Breast epithelium (tissue), 4 donors: Measurements from ENCODE around the gene PIK3CA. TPM values are rescaled to one million over a fixed set of nuclear protein-coding genes. Genes with fewer than 3 reads are reported as not detected.
"Not testable (repeated sequence)": the region's sequence is repeated elsewhere in the genome, so short reads cannot be mapped to it uniquely, and the experiment has no call there.

ENCODE experiments used
- DNase-seq, 2 donors: peaks; one replicate each; pipeline ENCODE4 v3.0.0-alpha.2; 2019; ENCODE audit warnings: low spot score in 2 of 2
- H3K27ac ChIP-seq, 2 donors: fragments of 200-600 bp; sonication (generic) in 1 of 2; one replicate each; pipeline ENCODE4 v1.5.1; 2016 to 2019; ENCODE audit warnings: mild to moderate bottlenecking in 1 of 2
- H3K27me3 ChIP-seq, 2 donors: fragments of 200-600 bp; sonication (generic) in 1 of 2; one replicate each; pipeline versions ENCODE4 v1.5.1 to v1.6.0; 2017 to 2019; ENCODE audit warnings: control low read depth in 1 of 2, mild to moderate bottlenecking in 1 of 2
- H3K36me3 ChIP-seq: fragments of 200-600 bp; one replicate; pipeline ENCODE4 v1.5.1; 2019
- H3K4me1 ChIP-seq, 2 donors: fragments of 200-600 bp; sonication (generic); one replicate each; pipeline ENCODE4 v1.5.1; 2016 to 2019; ENCODE audit warnings: control low read depth in 1 of 2
- H3K4me3 ChIP-seq, 3 donors: fragments of 200-600 bp; sonication (generic); 1 replicate in 2 of 3; 2 replicates in 1 of 3; pipeline ENCODE4 v1.5.1; 2016 to 2019; ENCODE audit warnings: mild to moderate bottlenecking in 3 of 3, moderate library complexity in 2 of 3
- H3K9me3 ChIP-seq, 2 donors: fragments of 200-600 bp; sonication (generic) in 1 of 2; one replicate each; pipeline ENCODE4 v1.5.1; 2016 to 2019; ENCODE audit warnings: control low read depth in 1 of 2
- POLR2A ChIP-seq: fragments of 450-650 bp; IDR thresholded peaks from one replicate; pipeline ENCODE4 v1.6.1; 2016; ENCODE audit warnings: antibody characterized with exemption, mild to moderate bottlenecking, moderate library complexity
- POLR2AphosphoS5 ChIP-seq, 3 donors: sonication (generic); formaldehyde crosslinking; IDR thresholded peaks; one replicate each; pipeline ENCODE4 v1.6.1; 2017; ENCODE audit warnings: antibody characterized with exemption in 3 of 3
- intact Hi-C: fragments of 100-400 bp; cut with DNase I; formaldehyde crosslinking; loops from one replicate; pipeline ENCODE4 v1.15.1; 2023; ENCODE audit warnings: low total_unique reads
- total RNA-seq, 3 donors: library from RNA; depleted of rRNA; stranded (reverse); fragments of >200 nt; gene quantifications; one replicate each; pipeline ENCODE4 v1.1.0, GENCODE V29; 2016
- TF ChIP-seq, protein P1 (sequence below), 3 donors: fragments of 450-650 bp; IDR thresholded peaks; one replicate each; pipeline ENCODE4 v1.5.1; 2016 to 2017; ENCODE audit warnings: antibody characterized with exemption in 3 of 3, mild to moderate bottlenecking in 3 of 3, moderate library complexity in 3 of 3

The PIK3CA gene
- total RNA-seq, 3 donors from 2014 or later, result 34.1 to 43.0 (median 38.4) TPM

DNA sequence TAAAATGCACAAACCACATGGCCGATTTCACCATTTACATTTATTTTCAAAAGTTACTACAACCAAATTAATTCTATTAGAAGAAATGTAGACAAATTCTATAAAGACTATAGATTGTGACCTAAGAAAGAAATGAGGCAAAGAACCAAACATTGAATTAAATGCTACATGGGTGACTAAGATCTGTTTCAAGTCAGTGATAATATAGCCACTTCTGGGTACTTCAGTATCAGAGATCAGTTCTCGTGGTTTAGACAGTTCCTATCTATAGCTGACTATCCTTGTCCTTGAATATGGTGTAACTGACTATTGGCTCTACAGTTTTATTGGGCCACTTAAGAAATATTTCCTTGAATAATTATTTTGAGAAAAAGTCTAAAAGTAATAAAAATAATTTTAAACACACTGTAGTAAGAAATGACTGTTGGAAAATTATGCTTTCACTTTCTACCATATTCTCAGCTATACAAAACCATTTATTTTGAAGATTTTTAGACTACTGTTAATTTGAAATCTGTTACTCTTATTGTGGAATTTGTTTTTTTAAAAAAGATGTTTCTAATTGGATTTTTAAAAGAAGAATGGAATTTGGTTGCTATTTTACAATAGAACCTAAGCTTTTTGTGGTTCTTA lies 88.6 kb downstream of the PIK3CA start:
- intact Hi-C loops, result no loop called here
- Histone ChIP-seq H3K36me3 (no peaks in the 10 kb centered on the region), H3K4me1 (no peaks in the 10 kb centered on the region), H3K27me3 (no peaks in the 10 kb centered on the region), H3K9me3 (no peaks in the 10 kb centered on the region), H3K27ac (no peak overlapping the region), H3K4me3 (no peak overlapping the region)
- no peak for DNase-seq
- TF ChIP-seq POLR2A (no peak), POLR2AphosphoS5 (IDR thresholded peaks at IDR 0.05) (no peak)
- TF ChIP-seq, protein P1, sequence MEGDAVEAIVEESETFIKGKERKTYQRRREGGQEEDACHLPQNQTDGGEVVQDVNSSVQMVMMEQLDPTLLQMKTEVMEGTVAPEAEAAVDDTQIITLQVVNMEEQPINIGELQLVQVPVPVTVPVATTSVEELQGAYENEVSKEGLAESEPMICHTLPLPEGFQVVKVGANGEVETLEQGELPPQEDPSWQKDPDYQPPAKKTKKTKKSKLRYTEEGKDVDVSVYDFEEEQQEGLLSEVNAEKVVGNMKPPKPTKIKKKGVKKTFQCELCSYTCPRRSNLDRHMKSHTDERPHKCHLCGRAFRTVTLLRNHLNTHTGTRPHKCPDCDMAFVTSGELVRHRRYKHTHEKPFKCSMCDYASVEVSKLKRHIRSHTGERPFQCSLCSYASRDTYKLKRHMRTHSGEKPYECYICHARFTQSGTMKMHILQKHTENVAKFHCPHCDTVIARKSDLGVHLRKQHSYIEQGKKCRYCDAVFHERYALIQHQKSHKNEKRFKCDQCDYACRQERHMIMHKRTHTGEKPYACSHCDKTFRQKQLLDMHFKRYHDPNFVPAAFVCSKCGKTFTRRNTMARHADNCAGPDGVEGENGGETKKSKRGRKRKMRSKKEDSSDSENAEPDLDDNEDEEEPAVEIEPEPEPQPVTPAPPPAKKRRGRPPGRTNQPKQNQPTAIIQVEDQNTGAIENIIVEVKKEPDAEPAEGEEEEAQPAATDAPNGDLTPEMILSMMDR (IDR thresholded peaks at IDR 0.05), result no peak

DNA sequence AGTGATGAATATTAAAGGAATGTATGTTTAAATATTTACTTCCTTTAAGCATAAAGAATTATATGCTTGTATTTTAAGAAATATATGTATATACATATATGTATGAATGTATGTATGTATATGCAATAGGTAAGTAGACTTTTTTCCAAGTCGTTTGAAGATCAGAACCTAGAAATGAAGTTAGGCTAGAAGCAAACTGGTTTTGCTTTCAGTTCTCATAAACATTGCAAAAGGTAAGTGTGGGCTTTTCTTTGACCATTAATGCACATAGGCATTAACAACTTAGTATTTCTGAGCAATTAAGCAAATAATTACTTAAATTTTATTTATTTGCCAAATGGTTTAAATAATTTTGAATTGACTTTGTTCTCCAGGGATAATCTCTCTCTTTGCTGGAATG lies 92.1 kb downstream of the PIK3CA start:
- H3K9me3 ChIP-seq, H3K4me3 ChIP-seq, H3K27ac ChIP-seq, DNase-seq, intact Hi-C loops, H3K4me1 ChIP-seq, H3K36me3 ChIP-seq, H3K27me3 ChIP-seq: not testable (repeated sequence)

- H3K27me3 ChIP-seq, H3K4me3 ChIP-seq, intact Hi-C loops, H3K27ac ChIP-seq, H3K4me1 ChIP-seq, DNase-seq, H3K9me3 ChIP-seq, H3K36me3 ChIP-seq: not testable (repeated sequence)
Measured at GRCh38 chr3:179242859-179243258, 94.7 kb downstream of the PIK3CA start.

GRCh38 chr3:179244878-179245277 lies 96.7 kb downstream of the PIK3CA start:
- TF ChIP-seq POLR2AphosphoS5 (IDR thresholded peaks at IDR 0.05) (no peak), POLR2A (no peak)
- TF ChIP-seq, protein P1 (IDR thresholded peaks at IDR 0.05), result no peak

DNA sequence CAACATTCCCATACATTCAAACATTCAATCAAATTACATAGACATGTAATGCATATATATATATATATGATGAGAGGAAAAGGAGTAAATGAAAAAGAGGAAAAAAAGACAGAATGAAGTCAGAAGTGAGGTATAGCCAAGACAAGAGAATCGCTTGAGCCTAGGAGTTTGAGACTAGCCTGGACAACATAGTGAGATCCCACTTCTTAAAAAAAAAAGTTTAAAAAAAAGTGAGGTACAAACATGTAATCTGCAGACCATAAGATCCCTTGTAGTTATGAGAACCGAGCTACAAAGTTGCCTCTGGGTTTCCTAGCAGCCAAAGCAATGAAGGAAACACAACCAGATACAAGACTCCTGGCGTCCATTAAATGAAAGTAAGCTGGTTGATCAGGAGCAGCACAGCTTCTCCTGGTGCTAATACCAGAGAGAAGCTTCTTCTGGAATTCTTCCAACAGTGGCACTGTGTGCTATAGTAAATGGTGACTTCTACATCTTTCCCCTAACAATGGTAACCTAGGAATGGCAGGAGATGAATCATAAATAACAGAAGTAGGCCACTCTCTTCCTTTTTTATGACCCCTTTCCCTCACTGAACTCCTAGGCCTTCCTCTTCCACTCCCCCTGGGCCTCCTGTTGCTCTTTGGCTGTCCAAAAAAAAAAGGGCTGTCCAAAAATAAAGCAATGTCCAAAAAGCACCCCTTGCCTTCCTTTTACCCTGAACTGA lies 99.3 kb downstream of the PIK3CA start:
- H3K4me1 ChIP-seq, result no peaks in the 10 kb centered on the region
- H3K27ac ChIP-seq, result no peak overlapping the region
- DNase-seq, result no peak
- no peaks in the 10 kb centered on the region for H3K36me3 ChIP-seq
- TF ChIP-seq, protein P1 (IDR thresholded peaks at IDR 0.05), result no peak
- TF ChIP-seq POLR2AphosphoS5 (IDR thresholded peaks at IDR 0.05) (no peak), POLR2A (no peak)
- H3K9me3 ChIP-seq, result no peaks in the 10 kb centered on the region
- intact Hi-C loops, result no loop called here
- H3K4me3 ChIP-seq, result no peak overlapping the region
- H3K27me3 ChIP-seq, result no peaks in the 10 kb centered on the region

More at GRCh38 chr3:179244878-179245277, 96.7 kb downstream of the PIK3CA start:
- no peaks in the 10 kb centered on the region for H3K27me3 ChIP-seq
- no peak for DNase-seq
- no peak overlapping the region for H3K4me3 ChIP-seq
- intact Hi-C loops, result no loop called here
- H3K36me3 ChIP-seq, result no peaks in the 10 kb centered on the region
- no peaks in the 10 kb centered on the region for H3K9me3 ChIP-seq
- H3K27ac ChIP-seq, result no peak overlapping the region
- no peaks in the 10 kb centered on the region for H3K4me1 ChIP-seq

DNA sequence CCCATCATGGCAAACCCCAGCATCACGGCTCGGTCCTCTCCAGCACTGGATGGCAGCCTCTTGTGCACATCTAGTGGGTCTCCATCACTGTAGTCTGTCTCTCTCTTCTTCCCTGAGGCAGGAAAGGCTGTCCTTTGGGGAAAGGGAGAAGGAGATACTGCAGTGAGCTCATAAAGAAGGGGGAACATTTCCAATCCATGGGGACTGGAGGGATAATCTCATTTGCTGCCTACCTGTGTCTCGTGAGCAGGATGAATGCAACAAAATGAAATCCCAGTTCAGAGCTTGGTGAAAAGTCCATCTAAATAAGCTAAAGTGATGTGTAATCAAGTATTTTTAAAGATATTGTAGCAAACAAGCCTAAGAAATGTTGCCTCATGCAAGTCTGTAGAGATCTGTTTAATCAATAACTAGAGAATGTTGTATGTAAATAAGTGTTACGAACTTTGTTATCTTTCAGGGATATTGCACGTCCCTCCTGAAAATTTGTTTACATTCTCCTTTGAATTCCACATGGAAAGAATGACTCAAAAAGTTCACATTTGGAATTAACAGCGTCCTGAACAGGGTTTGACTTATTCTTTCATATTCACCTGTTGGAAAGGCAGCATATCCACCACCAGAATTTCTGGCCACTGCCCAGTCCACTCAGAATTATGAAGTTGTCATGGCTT lies 102.8 kb downstream of the PIK3CA start, which contains the start of gene KCNMB3:
KCNMB3 (minus strand) TSS at position 312 of the 674 bp plus-strand sequence; CDS start at position 188, 124 bp downstream.
- no peaks in the 10 kb centered on the region for H3K36me3 ChIP-seq
- no peak within 1 kb of the TSS for H3K4me3 ChIP-seq
- no peak for DNase-seq
- TF ChIP-seq POLR2A (no peak), POLR2AphosphoS5 (IDR thresholded peaks at IDR 0.05) (no peak)
- TF ChIP-seq, protein P1 (IDR thresholded peaks at IDR 0.05), result no peak
- H3K9me3 ChIP-seq, result no peaks in the 10 kb centered on the region
- intact Hi-C loops, result no loop called here
- no peaks in the 10 kb centered on the region for H3K27me3 ChIP-seq
- H3K27ac ChIP-seq, result no peak within 1 kb of the TSS
- H3K4me1 ChIP-seq, result no peaks in the 10 kb centered on the region
